Stomach (tissue), 4 donors: ENCODE data around the gene LAMB2.
A peak's percentile ranks its signal among the peaks of the same experiment; 100 is the strongest.

Experiments
- CTCF ChIP-seq, 7 experiments: fragments of 450-650 bp in 4 of 7; fragments of 200-600 bp in 3 of 7; sonication (generic) in 3 of 7; IDR thresholded peaks; one replicate each; pipeline ENCODE4 v1.5.1; 2016 to 2019; ENCODE audit warnings: antibody characterized with exemption in 7 of 7, control low read depth in 2 of 7, mild to moderate bottlenecking in 1 of 7
- POLR2A ChIP-seq, 4 donors: fragments of 450-650 bp; IDR thresholded peaks; one replicate each; pipeline ENCODE4 v1.6.1; 2016; ENCODE audit warnings: antibody characterized with exemption in 4 of 4, control low read depth in 2 of 4, mild to moderate bottlenecking in 1 of 4, moderate library complexity in 1 of 4
- POLR2AphosphoS5 ChIP-seq, 3 donors: sonication (generic); formaldehyde crosslinking; IDR thresholded peaks; one replicate each; pipeline ENCODE4 v1.6.1; 2016; ENCODE audit warnings: antibody characterized with exemption in 3 of 3

GRCh38 chr3:49165771-49166751 is 33.2 kb upstream of the LAMB2 start, which contains the start of gene CCDC71:
- no peak for TF ChIP-seq CTCF (IDR thresholded peaks at IDR 0.05)
- TF ChIP-seq POLR2A (IDR thresholded peaks at IDR 0.05), result no peak
- peak; percentile 75 to 91 (median 79) for TF ChIP-seq POLR2AphosphoS5 (IDR thresholded peaks at IDR 0.05)
